Measurements from ENCODE around the gene B4GALNT1. TPM values are rescaled to one million over a fixed set of nuclear protein-coding genes. Genes with fewer than 3 reads are reported as not detected.

The B4GALNT1 gene
- total RNA-seq, 4 donors from 2014 or later = 0.88 to 7.9 (median 2.2) TPM

DNA sequence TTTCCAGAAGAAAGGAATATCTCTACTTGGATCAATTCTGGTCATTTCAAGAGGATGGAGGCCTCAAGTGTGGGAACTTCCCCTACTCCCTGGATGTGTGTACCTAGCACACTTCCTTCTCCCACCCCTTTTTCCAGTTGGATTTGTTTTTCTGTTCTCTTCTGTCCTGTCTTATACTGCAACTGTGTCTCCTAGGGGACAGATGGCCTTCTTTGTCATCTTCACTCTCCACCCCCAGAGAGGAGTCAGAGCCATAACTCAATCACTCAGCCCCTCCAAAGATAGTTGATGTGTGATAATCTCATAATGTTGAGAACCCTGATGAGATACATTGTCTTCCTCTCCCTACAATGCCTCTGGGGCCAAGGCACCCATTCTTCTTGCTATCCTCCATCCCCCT lies 30.5 kb downstream of the B4GALNT1 start:
- Histone ChIP-seq H3K4me3 (replicated peaks in 1 of 3) (no peak overlapping the region), H3K4me1 (peaks cover 12 to 16% of the 10 kb centered on the region in 2 donors), H3K27me3 (no peaks in the 10 kb centered on the region), H3K9me3 (no peaks in the 10 kb centered on the region), H3K36me3 (peaks cover 19 to 21% of the 10 kb centered on the region in 2 donors), H3K27ac (no peak overlapping the region)
- TF ChIP-seq, protein P1, sequence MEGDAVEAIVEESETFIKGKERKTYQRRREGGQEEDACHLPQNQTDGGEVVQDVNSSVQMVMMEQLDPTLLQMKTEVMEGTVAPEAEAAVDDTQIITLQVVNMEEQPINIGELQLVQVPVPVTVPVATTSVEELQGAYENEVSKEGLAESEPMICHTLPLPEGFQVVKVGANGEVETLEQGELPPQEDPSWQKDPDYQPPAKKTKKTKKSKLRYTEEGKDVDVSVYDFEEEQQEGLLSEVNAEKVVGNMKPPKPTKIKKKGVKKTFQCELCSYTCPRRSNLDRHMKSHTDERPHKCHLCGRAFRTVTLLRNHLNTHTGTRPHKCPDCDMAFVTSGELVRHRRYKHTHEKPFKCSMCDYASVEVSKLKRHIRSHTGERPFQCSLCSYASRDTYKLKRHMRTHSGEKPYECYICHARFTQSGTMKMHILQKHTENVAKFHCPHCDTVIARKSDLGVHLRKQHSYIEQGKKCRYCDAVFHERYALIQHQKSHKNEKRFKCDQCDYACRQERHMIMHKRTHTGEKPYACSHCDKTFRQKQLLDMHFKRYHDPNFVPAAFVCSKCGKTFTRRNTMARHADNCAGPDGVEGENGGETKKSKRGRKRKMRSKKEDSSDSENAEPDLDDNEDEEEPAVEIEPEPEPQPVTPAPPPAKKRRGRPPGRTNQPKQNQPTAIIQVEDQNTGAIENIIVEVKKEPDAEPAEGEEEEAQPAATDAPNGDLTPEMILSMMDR (IDR thresholded peaks at IDR 0.05) = no peak
- TF ChIP-seq POLR2A (IDR thresholded peaks at IDR 0.05) = no peak
- no peak for DNase-seq
- intact Hi-C loops (cut with DNase I) = no loop called here

DNA sequence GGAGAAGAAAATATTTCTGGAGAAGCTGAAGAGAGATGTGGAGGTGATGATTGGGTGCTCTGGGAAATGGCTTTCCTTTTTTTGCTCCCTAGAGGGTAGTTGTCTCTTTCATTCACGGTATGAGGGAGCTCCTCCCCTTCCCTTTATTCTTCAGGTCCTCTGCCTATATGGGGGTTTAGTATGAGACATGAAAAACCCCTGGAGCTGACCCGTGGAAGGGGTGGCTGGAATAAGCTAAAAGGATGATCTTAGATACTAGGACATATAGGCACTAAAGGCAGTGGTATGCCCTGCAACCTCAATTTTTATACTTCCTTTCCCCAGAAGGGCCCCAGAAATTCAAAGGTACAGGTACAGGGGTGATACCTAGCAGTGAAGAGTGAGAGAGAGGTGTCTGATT lies 32.6 kb downstream of the B4GALNT1 start:
- Histone ChIP-seq H3K4me3 (replicated peaks in 1 of 3) (no peak overlapping the region), H3K4me1 (peaks cover 11 to 12% of the 10 kb centered on the region in 2 donors), H3K36me3 (peaks cover 15% of the 10 kb centered on the region in 2 donors), H3K27me3 (no peaks in the 10 kb centered on the region), H3K9me3 (no peaks in the 10 kb centered on the region), H3K27ac (no peak overlapping the region)
- TF ChIP-seq POLR2A (IDR thresholded peaks at IDR 0.05) = no peak
- TF ChIP-seq, protein P1 (IDR thresholded peaks at IDR 0.05) = no peak
- intact Hi-C loops (cut with DNase I) = no loop called here
- DNase-seq = no peak
- 76% methylated on average over 2 of the region's 2 CpGs for WGBS, 2 donors

DNA sequence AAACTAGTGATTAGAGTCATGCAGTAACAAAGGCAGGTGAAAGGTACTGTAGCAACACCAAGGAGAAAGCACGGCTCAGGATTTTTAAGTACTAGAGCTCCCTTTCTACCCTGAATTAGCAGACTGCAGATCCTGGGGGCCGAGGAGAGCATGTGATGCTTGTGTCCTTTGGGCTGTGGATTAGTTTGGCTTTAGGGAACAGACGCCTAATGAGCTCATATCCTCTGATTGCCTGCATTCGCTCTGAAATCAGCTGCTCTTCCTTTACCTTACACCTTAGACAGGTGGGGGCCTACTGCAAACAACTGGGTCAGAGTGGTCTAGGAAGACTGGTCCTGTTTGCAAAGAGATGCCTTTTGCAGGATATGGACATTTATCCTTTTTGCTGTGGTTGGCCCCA lies 39.8 kb downstream of the B4GALNT1 start:
- H3K9me3 ChIP-seq = no peaks in the 10 kb centered on the region
- H3K4me1 ChIP-seq = peaks cover 11 to 26% of the 10 kb centered on the region in 2 donors
- 77 to 84% methylated on average over 4 of the region's 4 CpGs for WGBS, 2 donors
- DNase-seq = no peak
- H3K27ac ChIP-seq = no peak overlapping the region
- no peak overlapping the region for H3K4me3 ChIP-seq (replicated peaks in 1 of 3)
- intact Hi-C loops (cut with DNase I) = no loop called here
- no peaks in the 10 kb centered on the region for H3K27me3 ChIP-seq
- TF ChIP-seq, protein P1 (IDR thresholded peaks at IDR 0.05) = no peak
- no peak for TF ChIP-seq POLR2A (IDR thresholded peaks at IDR 0.05)
- H3K36me3 ChIP-seq = peaks cover 0 to 4% of the 10 kb centered on the region in 2 donors

DNA sequence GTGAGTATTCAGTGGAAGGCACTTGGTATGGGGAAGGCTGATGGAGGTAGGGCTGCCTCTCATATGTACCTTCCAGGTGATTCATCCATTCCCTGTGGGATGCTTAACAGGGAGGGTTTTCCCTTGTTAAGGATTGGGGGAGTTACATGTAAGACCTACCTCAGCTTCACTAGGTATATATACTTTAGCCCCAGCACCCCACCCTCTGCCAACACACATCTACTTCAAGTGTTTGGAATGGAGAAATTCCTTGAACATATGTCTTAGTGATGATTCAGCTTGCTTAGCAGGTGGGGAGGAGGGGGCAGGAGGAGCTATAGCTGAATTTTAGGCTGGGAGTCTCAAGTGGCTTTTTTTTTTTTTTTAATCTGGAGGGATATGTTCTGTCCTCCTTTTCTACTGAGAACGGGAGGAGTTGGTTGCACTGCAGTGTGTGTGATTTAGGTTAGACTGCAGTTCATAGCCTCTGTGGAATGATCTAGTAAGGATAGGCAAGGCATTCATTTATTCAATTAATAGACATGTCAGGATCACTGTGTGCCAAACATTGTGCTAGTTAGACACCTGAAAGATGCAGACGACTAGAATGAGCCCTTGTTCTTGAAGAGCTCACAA lies 40.3 kb downstream of the B4GALNT1 start:
- H3K27me3 ChIP-seq = no peaks in the 10 kb centered on the region
- TF ChIP-seq, protein P1 (IDR thresholded peaks at IDR 0.05) = no peak
- TF ChIP-seq POLR2A (IDR thresholded peaks at IDR 0.05) = no peak
- H3K36me3 ChIP-seq = peaks cover 0 to 4% of the 10 kb centered on the region in 2 donors
- H3K4me3 ChIP-seq (replicated peaks in 1 of 3) = no peak overlapping the region
- H3K4me1 ChIP-seq = peaks cover 11 to 26% of the 10 kb centered on the region in 2 donors
- no peak for DNase-seq
- WGBS, 2 donors = 72 to 79% methylated on average over 2 of the region's 2 CpGs
- intact Hi-C loops (cut with DNase I) = no loop called here
- no peaks in the 10 kb centered on the region for H3K9me3 ChIP-seq
- H3K27ac ChIP-seq = no peak overlapping the region

DNA sequence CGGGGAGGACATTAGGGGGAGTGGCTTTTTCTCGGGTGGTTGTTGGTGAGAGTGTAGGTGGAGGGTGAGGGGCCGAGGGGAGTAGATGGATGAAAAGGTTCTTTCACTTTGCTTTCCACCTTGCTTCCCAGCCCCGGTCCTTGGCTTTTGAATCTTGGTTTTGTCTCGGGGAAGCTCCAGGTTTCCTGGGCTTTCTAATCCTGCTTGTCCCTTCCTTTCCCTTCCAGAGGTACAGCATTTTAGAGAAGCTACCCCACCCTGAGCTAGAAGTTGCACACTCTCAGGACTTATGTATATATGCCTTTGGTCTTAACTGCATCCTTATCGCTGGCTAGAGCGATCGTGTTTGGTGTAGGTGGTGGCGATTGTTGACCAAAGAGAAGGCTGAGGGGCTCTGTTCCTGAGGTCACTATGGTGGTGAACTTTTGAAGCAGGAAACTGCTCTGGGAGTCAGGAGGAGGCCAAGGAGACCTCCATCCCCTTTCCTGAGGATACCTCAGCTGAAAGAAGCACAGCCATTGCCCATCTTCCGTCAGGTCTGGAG lies 41.1 kb downstream of the B4GALNT1 start:
- TF ChIP-seq, protein P1 (IDR thresholded peaks at IDR 0.05) = no peak
- TF ChIP-seq POLR2A (IDR thresholded peaks at IDR 0.05) = no peak
- Histone ChIP-seq H3K27me3 (no peaks in the 10 kb centered on the region), H3K27ac (peak overlapping the region in 1 of 3 donors; percentile 71), H3K9me3 (no peaks in the 10 kb centered on the region), H3K4me3 (replicated peaks in 1 of 3) (peak overlapping the region; percentile 83 to 88 (median 88)), H3K4me1 (peaks cover 11 to 26% of the 10 kb centered on the region in 2 donors), H3K36me3 (peaks cover 0 to 4% of the 10 kb centered on the region in 2 donors)
- intact Hi-C loops (cut with DNase I) = no loop called here
- peak in 1 of 2 donors; percentile 41 for DNase-seq
- WGBS, 2 donors = 28 to 32% methylated on average over 10 of the region's 10 CpGs

All from thyroid gland (tissue), 4 donors.